ENCODE measurements around the gene GAS2L2. TPM values are rescaled to one million over a fixed set of nuclear protein-coding genes. Genes with fewer than 3 reads are reported as not detected.

The GAS2L2 gene
- polyA plus RNA-seq, 1 experiment, result not detected

GRCh38 chr17:35710950-35711349 is 42.1 kb downstream of the GAS2L2 start:
- Histone ChIP-seq H3K27ac (ENCODE audit: low read depth, low read length) (no peak overlapping the region), H3K27me3 (ENCODE audit: control insufficient read depth, insufficient read depth, low read length) (no peaks in the 10 kb centered on the region), H3K4me3 (ENCODE audit: low read depth, low read length) (no peak overlapping the region), H3K9me3 (ENCODE audit: control insufficient read depth, insufficient read depth, low read length) (no peaks in the 10 kb centered on the region)
- CTCF ChIA-PET, result interaction anchor here (0.6 to 1.4 kb wide), 4 partner anchors 23 to 121 kb away, joined by 3 to 9 read pairs (median 3); no protein-coding TSS in a partner anchor
- no peak for DNase-seq (ENCODE audit: low read depth, low spot score)
- POLR2A ChIA-PET, result interaction anchor here (0.6 kb wide), 1 partner anchor 113 kb away, joined by 10 read pairs; no protein-coding TSS in a partner anchor
- TF ChIP-seq, protein P1, sequence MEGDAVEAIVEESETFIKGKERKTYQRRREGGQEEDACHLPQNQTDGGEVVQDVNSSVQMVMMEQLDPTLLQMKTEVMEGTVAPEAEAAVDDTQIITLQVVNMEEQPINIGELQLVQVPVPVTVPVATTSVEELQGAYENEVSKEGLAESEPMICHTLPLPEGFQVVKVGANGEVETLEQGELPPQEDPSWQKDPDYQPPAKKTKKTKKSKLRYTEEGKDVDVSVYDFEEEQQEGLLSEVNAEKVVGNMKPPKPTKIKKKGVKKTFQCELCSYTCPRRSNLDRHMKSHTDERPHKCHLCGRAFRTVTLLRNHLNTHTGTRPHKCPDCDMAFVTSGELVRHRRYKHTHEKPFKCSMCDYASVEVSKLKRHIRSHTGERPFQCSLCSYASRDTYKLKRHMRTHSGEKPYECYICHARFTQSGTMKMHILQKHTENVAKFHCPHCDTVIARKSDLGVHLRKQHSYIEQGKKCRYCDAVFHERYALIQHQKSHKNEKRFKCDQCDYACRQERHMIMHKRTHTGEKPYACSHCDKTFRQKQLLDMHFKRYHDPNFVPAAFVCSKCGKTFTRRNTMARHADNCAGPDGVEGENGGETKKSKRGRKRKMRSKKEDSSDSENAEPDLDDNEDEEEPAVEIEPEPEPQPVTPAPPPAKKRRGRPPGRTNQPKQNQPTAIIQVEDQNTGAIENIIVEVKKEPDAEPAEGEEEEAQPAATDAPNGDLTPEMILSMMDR (IDR thresholded peaks at IDR 0.05; ENCODE audit: low read depth, low read length), result no peak

DNA sequence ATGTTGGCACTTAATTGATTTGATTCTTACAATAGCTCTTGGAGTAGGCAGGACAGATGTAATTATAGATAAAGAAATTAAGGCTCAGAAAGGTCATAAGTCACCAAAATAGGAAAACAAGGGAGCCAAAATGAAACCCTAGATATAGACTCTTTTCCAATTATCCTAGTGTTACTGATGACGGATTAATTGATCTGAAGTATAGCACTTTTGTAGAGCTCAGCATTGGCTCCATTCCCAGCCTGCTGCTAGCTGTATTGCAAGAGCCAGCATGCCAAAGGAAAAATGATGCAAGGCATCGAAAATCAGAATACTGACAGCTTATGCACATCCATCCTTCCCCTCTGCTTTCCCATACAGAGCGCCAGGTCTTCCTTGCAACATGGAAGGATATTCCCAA is 43.2 kb downstream of the GAS2L2 start:
- no peak overlapping the region for H3K27ac ChIP-seq (ENCODE audit: low read depth, low read length)
- no peak for DNase-seq (ENCODE audit: low read depth, low spot score)
- POLR2A ChIA-PET, result no interaction called here
- no peaks in the 10 kb centered on the region for H3K9me3 ChIP-seq (ENCODE audit: control insufficient read depth, insufficient read depth, low read length)
- H3K4me3 ChIP-seq (ENCODE audit: low read depth, low read length), result no peak overlapping the region
- no peaks in the 10 kb centered on the region for H3K27me3 ChIP-seq (ENCODE audit: control insufficient read depth, insufficient read depth, low read length)
- CTCF ChIA-PET, result no interaction called here
- TF ChIP-seq, protein P1 (IDR thresholded peaks at IDR 0.05; ENCODE audit: low read depth, low read length), result no peak

GRCh38 chr17:35708951-35709350 is 44.1 kb downstream of the GAS2L2 start:
- TF ChIP-seq, protein P1 (IDR thresholded peaks at IDR 0.05; ENCODE audit: low read depth, low read length), result no peak
- CTCF ChIA-PET, result interaction anchor here (1.3 kb wide), 1 partner anchor 96 kb away, joined by 3 read pairs; no protein-coding TSS in a partner anchor
- H3K4me3 ChIP-seq (ENCODE audit: low read depth, low read length), result no peak overlapping the region

GRCh38 chr17:35708149-35708548 is 44.9 kb downstream of the GAS2L2 start:
- POLR2A ChIA-PET, result no interaction called here
- H3K9me3 ChIP-seq (ENCODE audit: control insufficient read depth, insufficient read depth, low read length), result no peaks in the 10 kb centered on the region
- no peak overlapping the region for H3K27ac ChIP-seq (ENCODE audit: low read depth, low read length)
- DNase-seq (ENCODE audit: low read depth, low spot score), result no peak
- H3K4me3 ChIP-seq (ENCODE audit: low read depth, low read length), result no peak overlapping the region
- H3K27me3 ChIP-seq (ENCODE audit: control insufficient read depth, insufficient read depth, low read length), result no peaks in the 10 kb centered on the region
- CTCF ChIA-PET, result interaction anchor here (1.3 kb wide), 1 partner anchor 97 kb away, joined by 3 read pairs; no protein-coding TSS in a partner anchor
- TF ChIP-seq, protein P1 (IDR thresholded peaks at IDR 0.05; ENCODE audit: low read depth, low read length), result no peak

More at GRCh38 chr17:35708951-35709350, 44.1 kb downstream of the GAS2L2 start:
- Histone ChIP-seq H3K27ac (ENCODE audit: low read depth, low read length) (no peak overlapping the region), H3K27me3 (ENCODE audit: control insufficient read depth, insufficient read depth, low read length) (no peaks in the 10 kb centered on the region), H3K9me3 (ENCODE audit: control insufficient read depth, insufficient read depth, low read length) (no peaks in the 10 kb centered on the region)
- DNase-seq (ENCODE audit: low read depth, low spot score), result no peak
- POLR2A ChIA-PET, result no interaction called here

GRCh38 chr17:35705705-35706104 is 47.3 kb downstream of the GAS2L2 start:
- TF ChIP-seq, protein P1 (IDR thresholded peaks at IDR 0.05; ENCODE audit: low read depth, low read length), result no peak
- no peak for DNase-seq (ENCODE audit: low read depth, low spot score)
- ChIA-PET CTCF (interaction anchor here (0.5 to 2.7 kb wide), 3 partner anchors 34 to 93 kb away, joined by 3 to 13 read pairs (median 6); no protein-coding TSS in a partner anchor), POLR2A (no interaction called here)
- Histone ChIP-seq H3K9me3 (ENCODE audit: control insufficient read depth, insufficient read depth, low read length) (no peaks in the 10 kb centered on the region), H3K27me3 (ENCODE audit: control insufficient read depth, insufficient read depth, low read length) (no peaks in the 10 kb centered on the region), H3K27ac (ENCODE audit: low read depth, low read length) (no peak overlapping the region), H3K4me3 (ENCODE audit: low read depth, low read length) (no peak overlapping the region)
